Uterus (tissue), 2 donors: ENCODE results near the gene ARG1.

Source experiments
- POLR2A ChIP-seq, 2 donors: fragments of 450-650 bp; IDR thresholded peaks; one replicate each; pipeline ENCODE4 v1.6.1; 2016; ENCODE audit warnings: antibody characterized with exemption in 2 of 2, mild to moderate bottlenecking in 1 of 2, moderate library complexity in 1 of 2
- TF ChIP-seq, protein P1 (sequence below), 4 experiments: fragments of 200-600 bp in 2 of 4; fragments of 450-650 bp in 2 of 4; sonication (generic) in 2 of 4; IDR thresholded peaks; one replicate each; pipeline ENCODE4 v1.5.1; 2016 to 2019; ENCODE audit warnings: antibody characterized with exemption in 4 of 4, mild to moderate bottlenecking in 2 of 4, moderate library complexity in 1 of 4

- TF ChIP-seq, protein P1, sequence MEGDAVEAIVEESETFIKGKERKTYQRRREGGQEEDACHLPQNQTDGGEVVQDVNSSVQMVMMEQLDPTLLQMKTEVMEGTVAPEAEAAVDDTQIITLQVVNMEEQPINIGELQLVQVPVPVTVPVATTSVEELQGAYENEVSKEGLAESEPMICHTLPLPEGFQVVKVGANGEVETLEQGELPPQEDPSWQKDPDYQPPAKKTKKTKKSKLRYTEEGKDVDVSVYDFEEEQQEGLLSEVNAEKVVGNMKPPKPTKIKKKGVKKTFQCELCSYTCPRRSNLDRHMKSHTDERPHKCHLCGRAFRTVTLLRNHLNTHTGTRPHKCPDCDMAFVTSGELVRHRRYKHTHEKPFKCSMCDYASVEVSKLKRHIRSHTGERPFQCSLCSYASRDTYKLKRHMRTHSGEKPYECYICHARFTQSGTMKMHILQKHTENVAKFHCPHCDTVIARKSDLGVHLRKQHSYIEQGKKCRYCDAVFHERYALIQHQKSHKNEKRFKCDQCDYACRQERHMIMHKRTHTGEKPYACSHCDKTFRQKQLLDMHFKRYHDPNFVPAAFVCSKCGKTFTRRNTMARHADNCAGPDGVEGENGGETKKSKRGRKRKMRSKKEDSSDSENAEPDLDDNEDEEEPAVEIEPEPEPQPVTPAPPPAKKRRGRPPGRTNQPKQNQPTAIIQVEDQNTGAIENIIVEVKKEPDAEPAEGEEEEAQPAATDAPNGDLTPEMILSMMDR (IDR thresholded peaks at IDR 0.05), result no peak
- TF ChIP-seq POLR2A (IDR thresholded peaks at IDR 0.05), result no peak
Observed at GRCh38 chr6:131615275-131615674, 42.2 kb downstream of the ARG1 start.
